Measurements from ENCODE around the gene GAST. TPM values are rescaled to one million over a fixed set of nuclear protein-coding genes. Genes with fewer than 3 reads are reported as not detected.
A peak's percentile ranks its signal among the peaks of the same experiment; 100 is the strongest.

Gene GAST
- total and polyA plus RNA-seq, 9 of the 15 experiments (the other 6 are each of a cell fraction or from before 2014, with no cell fraction given) = not detected

DNA sequence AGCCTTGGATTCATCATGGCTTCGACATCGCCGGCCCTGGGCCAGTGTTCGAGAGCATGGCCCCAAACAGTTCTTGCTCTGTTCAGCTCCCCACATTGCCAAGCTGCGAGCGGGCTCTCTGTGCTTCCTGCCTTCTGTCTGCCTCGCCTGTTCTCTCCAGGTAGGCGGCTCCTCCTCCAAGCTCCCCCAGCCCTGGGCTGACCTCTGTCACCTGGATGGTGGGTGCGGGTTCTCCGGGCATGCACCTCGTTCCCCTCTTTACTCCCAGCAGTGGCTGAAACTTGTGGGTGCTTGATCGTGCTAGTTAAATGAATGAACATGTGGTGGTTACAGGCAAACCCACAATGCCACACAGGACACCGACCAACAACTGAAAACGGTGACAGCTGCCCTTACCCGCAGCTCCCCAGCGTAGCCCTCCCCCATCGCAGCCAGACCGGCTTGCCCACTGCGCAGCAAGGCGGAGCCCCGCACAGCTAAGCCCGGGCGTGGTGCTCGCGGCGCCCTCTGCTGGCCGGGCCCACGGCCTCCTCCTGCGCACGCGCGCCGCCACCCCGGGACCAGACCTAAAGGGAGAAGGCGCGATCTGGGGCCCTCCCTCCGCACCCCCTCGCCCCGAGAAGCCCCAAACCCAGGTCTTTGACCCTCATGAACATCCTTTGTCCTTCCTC, 46.4 kb upstream of the GAST start (continued):
- TF ChIP-seq, protein P1, sequence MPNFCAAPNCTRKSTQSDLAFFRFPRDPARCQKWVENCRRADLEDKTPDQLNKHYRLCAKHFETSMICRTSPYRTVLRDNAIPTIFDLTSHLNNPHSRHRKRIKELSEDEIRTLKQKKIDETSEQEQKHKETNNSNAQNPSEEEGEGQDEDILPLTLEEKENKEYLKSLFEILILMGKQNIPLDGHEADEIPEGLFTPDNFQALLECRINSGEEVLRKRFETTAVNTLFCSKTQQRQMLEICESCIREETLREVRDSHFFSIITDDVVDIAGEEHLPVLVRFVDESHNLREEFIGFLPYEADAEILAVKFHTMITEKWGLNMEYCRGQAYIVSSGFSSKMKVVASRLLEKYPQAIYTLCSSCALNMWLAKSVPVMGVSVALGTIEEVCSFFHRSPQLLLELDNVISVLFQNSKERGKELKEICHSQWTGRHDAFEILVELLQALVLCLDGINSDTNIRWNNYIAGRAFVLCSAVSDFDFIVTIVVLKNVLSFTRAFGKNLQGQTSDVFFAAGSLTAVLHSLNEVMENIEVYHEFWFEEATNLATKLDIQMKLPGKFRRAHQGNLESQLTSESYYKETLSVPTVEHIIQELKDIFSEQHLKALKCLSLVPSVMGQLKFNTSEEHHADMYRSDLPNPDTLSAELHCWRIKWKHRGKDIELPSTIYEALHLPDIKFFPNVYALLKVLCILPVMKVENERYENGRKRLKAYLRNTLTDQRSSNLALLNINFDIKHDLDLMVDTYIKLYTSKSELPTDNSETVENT (CRISPR knock-in tag; IDR thresholded peaks at IDR 0.05) = peak; percentile 47
- peak; percentile 83 for TF ChIP-seq RBFOX2 (IDR thresholded peaks at IDR 0.05; ENCODE audit: low read depth, low read length)
- TF ChIP-seq, protein P2, sequence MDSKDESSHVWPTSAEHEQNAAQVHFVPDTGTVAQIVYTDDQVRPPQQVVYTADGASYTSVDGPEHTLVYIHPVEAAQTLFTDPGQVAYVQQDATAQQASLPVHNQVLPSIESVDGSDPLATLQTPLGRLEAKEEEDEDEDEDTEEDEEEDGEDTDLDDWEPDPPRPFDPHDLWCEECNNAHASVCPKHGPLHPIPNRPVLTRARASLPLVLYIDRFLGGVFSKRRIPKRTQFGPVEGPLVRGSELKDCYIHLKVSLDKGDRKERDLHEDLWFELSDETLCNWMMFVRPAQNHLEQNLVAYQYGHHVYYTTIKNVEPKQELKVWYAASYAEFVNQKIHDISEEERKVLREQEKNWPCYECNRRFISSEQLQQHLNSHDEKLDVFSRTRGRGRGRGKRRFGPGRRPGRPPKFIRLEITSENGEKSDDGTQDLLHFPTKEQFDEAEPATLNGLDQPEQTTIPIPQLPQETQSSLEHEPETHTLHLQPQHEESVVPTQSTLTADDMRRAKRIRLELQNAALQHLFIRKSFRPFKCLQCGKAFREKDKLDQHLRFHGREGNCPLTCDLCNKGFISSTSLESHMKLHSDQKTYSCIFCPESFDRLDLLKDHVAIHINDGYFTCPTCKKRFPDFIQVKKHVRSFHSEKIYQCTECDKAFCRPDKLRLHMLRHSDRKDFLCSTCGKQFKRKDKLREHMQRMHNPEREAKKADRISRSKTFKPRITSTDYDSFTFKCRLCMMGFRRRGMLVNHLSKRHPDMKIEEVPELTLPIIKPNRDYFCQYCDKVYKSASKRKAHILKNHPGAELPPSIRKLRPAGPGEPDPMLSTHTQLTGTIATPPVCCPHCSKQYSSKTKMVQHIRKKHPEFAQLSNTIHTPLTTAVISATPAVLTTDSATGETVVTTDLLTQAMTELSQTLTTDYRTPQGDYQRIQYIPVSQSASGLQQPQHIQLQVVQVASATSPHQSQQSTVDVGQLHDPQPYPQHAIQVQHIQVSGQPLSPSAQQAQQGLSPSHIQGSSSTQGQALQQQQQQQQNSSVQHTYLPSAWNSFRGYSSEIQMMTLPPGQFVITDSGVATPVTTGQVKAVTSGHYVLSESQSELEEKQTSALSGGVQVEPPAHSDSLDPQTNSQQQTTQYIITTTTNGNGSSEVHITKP (IDR thresholded peaks at IDR 0.05; ENCODE audit: partially characterized antibody) = peak; percentile 8
- TF ChIP-seq, protein P3, sequence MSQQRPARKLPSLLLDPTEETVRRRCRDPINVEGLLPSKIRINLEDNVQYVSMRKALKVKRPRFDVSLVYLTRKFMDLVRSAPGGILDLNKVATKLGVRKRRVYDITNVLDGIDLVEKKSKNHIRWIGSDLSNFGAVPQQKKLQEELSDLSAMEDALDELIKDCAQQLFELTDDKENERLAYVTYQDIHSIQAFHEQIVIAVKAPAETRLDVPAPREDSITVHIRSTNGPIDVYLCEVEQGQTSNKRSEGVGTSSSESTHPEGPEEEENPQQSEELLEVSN (IDR thresholded peaks at IDR 0.05; ENCODE audit: borderline replicate concordance in 1 of 2, extremely low read depth in 1 of 2, insufficient read depth in 1 of 2, insufficient read length in 1 of 2, low read depth in 1 of 2, low read length in 1 of 2, poor library complexity in 1 of 2, severe bottlenecking in 1 of 2) = peak; percentile 29 to 72
- TF ChIP-seq L3MBTL2 (IDR thresholded peaks at IDR 0.05) = peak; percentile 82
- peak; percentile 64 for TF ChIP-seq CCNT2 (IDR thresholded peaks at IDR 0.05; ENCODE audit: borderline replicate concordance, extremely low read depth, insufficient read length, low read depth, low read length)
- peak; percentile 82; the same call in 1 of the 2 replicates for TF ChIP-seq MTA3 (IDR thresholded peaks at IDR 0.05; ENCODE audit: borderline replicate concordance)
- TF ChIP-seq ZNF699 (CRISPR knock-in tag; IDR thresholded peaks at IDR 0.05; ENCODE audit: insufficient replicate concordance) = no peak
- no peak for TF ChIP-seq ZNF165 (CRISPR knock-in tag; IDR thresholded peaks at IDR 0.05; ENCODE audit: borderline replicate concordance)
- TF ChIP-seq, protein P4, sequence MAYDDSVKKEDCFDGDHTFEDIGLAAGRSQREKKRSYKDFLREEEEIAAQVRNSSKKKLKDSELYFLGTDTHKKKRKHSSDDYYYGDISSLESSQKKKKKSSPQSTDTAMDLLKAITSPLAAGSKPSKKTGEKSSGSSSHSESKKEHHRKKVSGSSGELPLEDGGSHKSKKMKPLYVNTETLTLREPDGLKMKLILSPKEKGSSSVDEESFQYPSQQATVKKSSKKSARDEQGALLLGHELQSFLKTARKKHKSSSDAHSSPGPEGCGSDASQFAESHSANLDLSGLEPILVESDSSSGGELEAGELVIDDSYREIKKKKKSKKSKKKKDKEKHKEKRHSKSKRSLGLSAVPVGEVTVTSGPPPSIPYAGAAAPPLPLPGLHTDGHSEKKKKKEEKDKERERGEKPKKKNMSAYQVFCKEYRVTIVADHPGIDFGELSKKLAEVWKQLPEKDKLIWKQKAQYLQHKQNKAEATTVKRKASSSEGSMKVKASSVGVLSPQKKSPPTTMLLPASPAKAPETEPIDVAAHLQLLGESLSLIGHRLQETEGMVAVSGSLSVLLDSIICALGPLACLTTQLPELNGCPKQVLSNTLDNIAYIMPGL (CRISPR knock-in tag; IDR thresholded peaks at IDR 0.05) = peak; percentile 81
- peak; percentile 94 for TF ChIP-seq RB1 (IDR thresholded peaks at IDR 0.05; ENCODE audit: low read depth)
- peak in 1 of 2 experiments; percentile 79; a peak in 2 of 4 replicates for TF ChIP-seq MAZ (CRISPR knock-in tag; conservative IDR thresholded peaks at IDR 0.05 in 1 of 2, IDR thresholded peaks at IDR 0.05 in 1 of 2)
- peak; percentile 63; the same call in 1 of the 2 replicates for TF ChIP-seq PHF8 (IDR thresholded peaks at IDR 0.05; ENCODE audit: borderline replicate concordance, low read length)
- peak; percentile 65 for TF ChIP-seq HMGN3 (IDR thresholded peaks at IDR 0.05; ENCODE audit: borderline replicate concordance, extremely low read depth, insufficient read length, low read depth, low read length)
- peak; percentile 84 for TF ChIP-seq POLR2G (IDR thresholded peaks at IDR 0.05; ENCODE audit: low read depth, low read length)
- TF ChIP-seq PHF21A (IDR thresholded peaks at IDR 0.05; ENCODE audit: borderline replicate concordance, low read depth) = 0 out of 2 replicates have a peak, but pooled peaks have one; percentile 54
- TF ChIP-seq GTF2F1 (IDR thresholded peaks at IDR 0.05; ENCODE audit: low read depth, low read length) = no peak
